Tibial artery (tissue), 4 donors: ENCODE measurements around the gene SPTBN2.

Experiments
- DNase-seq, 2 donors: peaks; one replicate each; pipeline ENCODE4 v3.0.0-alpha.2; 2019
- H3K27ac ChIP-seq, 2 donors: fragments of 200-600 bp; sonication (generic) in 1 of 2; 1 replicate in 1 of 2; 2 replicates in 1 of 2; pipeline ENCODE4 v1.5.1; 2018 to 2019; ENCODE audit warnings: mild to moderate bottlenecking in 1 of 2
- H3K27me3 ChIP-seq, 2 donors: fragments of 200-600 bp; sonication (generic) in 1 of 2; one replicate each; pipeline versions ENCODE4 v1.5.1 to v1.6.0; 2016 to 2019
- H3K36me3 ChIP-seq, 3 donors: fragments of 200-600 bp; sonication (generic) in 2 of 3; one replicate each; pipeline ENCODE4 v1.5.1; 2016 to 2019; ENCODE audit warnings: mild to moderate bottlenecking in 2 of 3
- H3K4me1 ChIP-seq, 4 donors: fragments of 200-600 bp; sonication (generic) in 2 of 4; 1 replicate in 3 of 4; 2 replicates in 1 of 4; pipeline ENCODE4 v1.5.1; 2016 to 2019
- H3K4me3 ChIP-seq, 2 donors: fragments of 200-600 bp; sonication (generic) in 1 of 2; 1 replicate in 1 of 2; 2 replicates in 1 of 2; pipeline ENCODE4 v1.5.1; 2018 to 2019; ENCODE audit warnings: mild to moderate bottlenecking in 2 of 2
- H3K9me3 ChIP-seq, 3 donors: fragments of 200-600 bp; sonication (generic) in 1 of 3; one replicate each; pipeline ENCODE4 v1.5.1; 2016 to 2019
- intact Hi-C: fragments of 100-400 bp; cut with DNase I; formaldehyde crosslinking; loops from one replicate; pipeline ENCODE4 v1.15.0; 2023; ENCODE audit warnings: low total_unique reads
- TF ChIP-seq, protein P1 (sequence below), 2 experiments: fragments of 200-600 bp in 1 of 2; fragments of 450-650 bp in 1 of 2; IDR thresholded peaks; one replicate each; pipeline ENCODE4 v1.5.1; 2017 to 2019; ENCODE audit warnings: antibody characterized with exemption in 2 of 2, mild to moderate bottlenecking in 1 of 2, moderate library complexity in 1 of 2

Gene SPTBN2

DNA sequence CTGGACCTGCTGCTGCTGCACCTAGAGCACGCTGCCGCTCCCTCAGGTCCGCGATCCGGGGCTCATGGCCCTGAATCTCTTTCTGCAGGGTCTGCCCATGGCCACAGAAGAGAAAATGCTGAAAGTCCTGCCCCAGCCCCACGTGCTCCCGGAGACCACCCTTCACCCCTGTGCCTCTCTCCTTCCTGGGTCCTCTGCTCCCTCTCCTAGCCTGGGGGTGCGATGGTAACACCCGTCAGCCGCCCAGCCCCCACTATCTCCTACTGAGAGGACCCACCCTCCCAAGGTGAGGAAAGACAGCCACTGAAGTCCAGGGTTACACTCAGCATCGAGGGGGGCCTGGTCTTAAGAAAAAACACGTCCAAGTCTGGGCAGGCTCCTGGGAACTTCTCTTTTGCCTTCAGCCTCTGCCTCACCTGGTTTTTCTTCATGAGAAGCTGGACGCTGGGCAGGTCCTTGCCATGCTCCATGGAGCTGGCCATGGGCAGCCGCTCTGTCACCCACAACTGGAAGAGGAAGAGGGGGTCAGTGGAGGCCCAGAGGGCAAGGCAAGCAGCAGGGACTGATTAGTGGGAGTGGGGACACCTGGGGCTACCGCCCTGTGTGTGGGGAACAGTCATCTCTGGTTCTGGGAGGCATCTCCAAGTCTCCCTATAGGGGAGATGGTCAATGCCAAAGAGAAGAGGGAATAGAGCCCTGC lies 35.5 kb downstream of the SPTBN2 start:
- no peaks in the 10 kb centered on the region for H3K9me3 ChIP-seq
- no peaks in the 10 kb centered on the region for H3K4me1 ChIP-seq
- peaks cover 0 to 5% of the 10 kb centered on the region in 2 donors for H3K27me3 ChIP-seq
- no peak for DNase-seq
- H3K27ac ChIP-seq, result no peak overlapping the region
- TF ChIP-seq, protein P1, sequence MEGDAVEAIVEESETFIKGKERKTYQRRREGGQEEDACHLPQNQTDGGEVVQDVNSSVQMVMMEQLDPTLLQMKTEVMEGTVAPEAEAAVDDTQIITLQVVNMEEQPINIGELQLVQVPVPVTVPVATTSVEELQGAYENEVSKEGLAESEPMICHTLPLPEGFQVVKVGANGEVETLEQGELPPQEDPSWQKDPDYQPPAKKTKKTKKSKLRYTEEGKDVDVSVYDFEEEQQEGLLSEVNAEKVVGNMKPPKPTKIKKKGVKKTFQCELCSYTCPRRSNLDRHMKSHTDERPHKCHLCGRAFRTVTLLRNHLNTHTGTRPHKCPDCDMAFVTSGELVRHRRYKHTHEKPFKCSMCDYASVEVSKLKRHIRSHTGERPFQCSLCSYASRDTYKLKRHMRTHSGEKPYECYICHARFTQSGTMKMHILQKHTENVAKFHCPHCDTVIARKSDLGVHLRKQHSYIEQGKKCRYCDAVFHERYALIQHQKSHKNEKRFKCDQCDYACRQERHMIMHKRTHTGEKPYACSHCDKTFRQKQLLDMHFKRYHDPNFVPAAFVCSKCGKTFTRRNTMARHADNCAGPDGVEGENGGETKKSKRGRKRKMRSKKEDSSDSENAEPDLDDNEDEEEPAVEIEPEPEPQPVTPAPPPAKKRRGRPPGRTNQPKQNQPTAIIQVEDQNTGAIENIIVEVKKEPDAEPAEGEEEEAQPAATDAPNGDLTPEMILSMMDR (IDR thresholded peaks at IDR 0.05), result no peak
- H3K36me3 ChIP-seq, result peaks cover 0 to 35% (median 0%) of the 10 kb centered on the region in 3 donors
- intact Hi-C loops, result loop anchor here (2.0 kb wide), 1 partner anchor 141 kb away; no protein-coding TSS in a partner anchor
- H3K4me3 ChIP-seq, result no peak overlapping the region

DNA sequence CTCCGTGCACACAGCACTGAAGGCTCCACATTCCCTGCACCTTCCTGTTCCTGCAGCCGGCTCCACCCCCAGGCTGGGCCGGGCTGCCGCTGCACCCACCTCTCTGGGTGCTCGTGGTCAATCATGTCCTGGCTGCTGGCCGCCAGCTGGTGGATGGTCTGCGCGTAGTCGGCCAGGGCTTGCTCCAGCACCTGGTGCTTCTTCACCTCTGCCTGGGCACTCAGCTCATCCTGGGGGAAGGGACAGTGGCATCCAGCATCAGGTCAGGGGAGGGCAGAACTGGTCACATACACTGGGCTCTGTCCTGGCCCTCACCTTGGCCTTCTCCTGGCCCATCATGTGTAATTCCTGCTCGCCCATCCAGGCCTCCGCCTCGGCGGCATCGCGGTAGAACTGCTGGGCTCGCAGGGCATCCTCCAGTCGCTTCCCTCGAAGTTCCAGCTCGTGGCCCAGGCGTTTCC lies 36.1 kb downstream of the SPTBN2 start:
- no peak for DNase-seq
- intact Hi-C loops, result no loop called here
- Histone ChIP-seq H3K4me1 (no peaks in the 10 kb centered on the region), H3K27me3 (peaks cover 0 to 10% of the 10 kb centered on the region in 2 donors), H3K36me3 (peaks cover 0 to 37% (median 0%) of the 10 kb centered on the region in 3 donors), H3K9me3 (no peaks in the 10 kb centered on the region), H3K4me3 (no peak overlapping the region), H3K27ac (no peak overlapping the region)
- TF ChIP-seq, protein P1 (IDR thresholded peaks at IDR 0.05), result no peak

DNA sequence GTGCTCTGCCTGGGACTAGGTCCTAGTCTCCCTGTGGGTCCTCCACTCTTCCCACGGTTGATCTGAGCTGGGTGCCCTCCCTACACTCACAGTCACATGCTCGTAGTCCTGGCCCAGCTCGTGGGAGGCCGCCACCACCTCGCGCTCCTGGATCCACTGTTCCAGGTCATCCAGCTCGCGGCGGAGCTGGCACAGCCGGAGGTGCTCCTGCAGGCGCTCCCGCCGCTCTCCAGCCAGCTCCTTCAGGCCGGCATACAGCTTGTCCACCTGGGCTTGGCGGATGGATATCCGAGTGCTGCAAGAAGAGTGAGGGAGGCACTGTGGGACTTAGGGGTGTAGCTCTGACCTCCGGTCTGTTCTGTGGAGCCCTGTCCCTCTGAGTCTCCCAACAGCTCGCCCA lies 36.6 kb downstream of the SPTBN2 start:
- TF ChIP-seq, protein P1 (IDR thresholded peaks at IDR 0.05), result no peak
- no peak for DNase-seq
- Histone ChIP-seq H3K27me3 (peaks cover 0 to 13% of the 10 kb centered on the region in 2 donors), H3K4me1 (no peaks in the 10 kb centered on the region), H3K36me3 (peaks cover 0 to 37% (median 0%) of the 10 kb centered on the region in 3 donors), H3K27ac (no peak overlapping the region), H3K9me3 (no peaks in the 10 kb centered on the region), H3K4me3 (no peak overlapping the region)
- intact Hi-C loops, result no loop called here

DNA sequence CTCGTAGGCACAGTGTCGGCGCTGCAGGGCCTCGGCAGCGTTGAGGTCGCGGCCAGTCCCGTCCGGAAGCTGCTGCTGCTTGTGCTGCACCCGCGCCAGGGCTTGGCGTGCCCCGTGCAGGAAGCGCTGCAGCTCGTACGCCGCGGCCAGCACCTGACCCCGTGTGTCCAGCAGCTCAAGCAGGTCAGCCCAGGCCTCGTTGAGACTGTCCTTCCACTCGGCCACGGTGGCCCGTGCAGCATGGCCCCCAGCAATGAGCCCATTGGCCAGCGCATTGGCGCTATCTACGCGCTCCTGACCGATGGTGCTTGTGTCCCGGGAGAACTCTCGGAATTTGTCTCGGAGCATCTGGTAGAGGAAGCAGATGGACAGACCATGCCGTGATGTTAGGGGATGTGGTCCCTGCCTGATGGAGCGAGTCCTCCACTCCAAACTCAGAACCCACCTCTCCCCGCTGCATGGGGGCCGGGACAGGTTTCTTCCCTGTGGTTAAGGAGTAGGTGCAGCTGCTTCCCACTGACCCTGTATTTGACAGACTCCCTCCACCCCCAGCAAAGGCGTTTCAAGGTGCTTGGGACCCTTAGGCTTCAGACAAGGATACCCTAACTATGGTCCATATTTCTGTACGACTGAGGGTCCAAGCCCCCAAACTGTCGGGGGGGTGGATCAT lies 37.6 kb downstream of the SPTBN2 start:
- intact Hi-C loops, result no loop called here
- TF ChIP-seq, protein P1 (IDR thresholded peaks at IDR 0.05), result no peak
- peaks cover 0 to 17% of the 10 kb centered on the region in 2 donors for H3K27me3 ChIP-seq
- no peaks in the 10 kb centered on the region for H3K4me1 ChIP-seq
- H3K36me3 ChIP-seq, result peaks cover 0 to 46% (median 0%) of the 10 kb centered on the region in 3 donors
- DNase-seq, result no peak
- H3K9me3 ChIP-seq, result no peaks in the 10 kb centered on the region
- H3K27ac ChIP-seq, result no peak overlapping the region
- no peak overlapping the region for H3K4me3 ChIP-seq

DNA sequence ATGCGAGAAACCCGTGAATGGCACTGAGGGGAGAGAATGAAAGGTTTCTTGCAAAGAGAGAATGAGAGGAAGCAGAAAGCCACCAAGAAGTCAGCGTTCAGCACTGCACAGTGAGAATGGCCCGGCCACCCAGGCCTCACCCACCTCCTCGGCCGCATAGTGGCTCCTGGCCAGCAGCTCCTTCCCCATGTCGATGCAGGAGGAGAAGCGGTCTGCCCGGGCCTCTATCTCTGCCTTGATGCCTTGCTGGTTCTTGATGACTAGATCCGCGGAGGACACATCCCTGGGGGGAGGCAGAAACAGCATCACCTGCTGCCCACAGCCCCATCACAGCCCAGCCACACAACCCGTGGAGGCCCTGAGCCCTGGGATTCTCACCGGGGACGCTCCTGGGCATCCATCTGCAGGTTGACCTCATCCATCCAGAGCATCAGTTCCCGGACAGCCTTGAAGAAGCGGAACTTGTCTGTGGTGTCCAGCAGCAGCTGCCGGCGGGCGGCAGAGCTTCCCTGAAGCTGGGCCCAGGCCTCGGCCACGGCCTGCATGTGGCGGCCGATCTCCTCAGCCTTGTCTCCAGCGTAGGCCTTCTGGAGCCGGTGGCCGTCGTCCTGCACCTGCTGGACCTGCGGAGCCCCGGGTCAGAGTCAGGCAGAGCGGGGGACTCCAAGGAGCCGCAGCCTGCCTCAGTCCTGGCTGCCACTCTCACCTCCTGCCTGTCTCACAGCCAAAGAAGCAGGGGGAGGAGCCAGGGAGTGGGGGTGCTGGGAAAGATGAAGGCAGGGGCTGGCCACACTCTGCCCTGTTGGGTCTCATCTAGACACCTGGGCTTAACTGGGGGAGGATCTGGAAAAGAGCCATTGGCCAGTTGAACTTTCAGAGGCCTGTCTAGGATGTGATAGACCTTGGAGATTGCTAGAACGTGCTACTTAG lies 39.1 kb downstream of the SPTBN2 start:
- TF ChIP-seq, protein P1 (IDR thresholded peaks at IDR 0.05), result no peak

More for the DNA sequence above, 39.1 kb downstream of the SPTBN2 start:
- no peak for DNase-seq
- intact Hi-C loops, result no loop called here
- H3K36me3 ChIP-seq, result peaks cover 0 to 53% (median 0%) of the 10 kb centered on the region in 3 donors
- H3K4me1 ChIP-seq, result no peaks in the 10 kb centered on the region
- no peaks in the 10 kb centered on the region for H3K9me3 ChIP-seq
- peaks cover 0 to 17% of the 10 kb centered on the region in 2 donors for H3K27me3 ChIP-seq
- H3K4me3 ChIP-seq, result no peak overlapping the region
- no peak overlapping the region for H3K27ac ChIP-seq
